Cardiac muscle cell (in vitro differentiated cells and primary cell): ENCODE data around the gene TTC29. TPM values are rescaled to one million over a fixed set of nuclear protein-coding genes. Genes with fewer than 3 reads are reported as not detected.
"Not testable (repeated sequence)": the region's sequence is repeated elsewhere in the genome, so short reads cannot be mapped to it uniquely, and the experiment has no call there.

ENCODE experiments used
- DNase-seq, 2 donors: peaks; one replicate each; pipeline versions ENCODE4 v3.0.0 to v3.0.0-alpha.2; 2010 to 2017; ENCODE audit warnings: low read depth in 1 of 2, low spot score in 1 of 2
- H3K27ac ChIP-seq: fragments of 200-600 bp; sonication (generic); 2 replicates; pipeline ENCODE4 v1.5.1; 2016
- H3K27me3 ChIP-seq: fragments of 200-600 bp; sonication (generic); 2 replicates; pipeline ENCODE4 v1.6.0; 2016; ENCODE audit warnings: control low read depth
- H3K36me3 ChIP-seq: fragments of 200-600 bp; sonication (generic); 2 replicates; pipeline ENCODE4 v1.5.1; 2016; ENCODE audit warnings: control low read depth
- H3K4me1 ChIP-seq: fragments of 200-600 bp; sonication (generic); 2 replicates; pipeline ENCODE4 v1.8.1; 2017; ENCODE audit warnings: low read depth, mild to moderate bottlenecking, mixed run types
- H3K4me3 ChIP-seq: fragments of 200-600 bp; sonication (generic); 2 replicates; pipeline ENCODE4 v1.5.1; 2016; ENCODE audit warnings: mild to moderate bottlenecking
- H3K9me3 ChIP-seq: fragments of 200-600 bp; sonication (generic); 2 replicates; pipeline ENCODE4 v1.5.1; 2017; ENCODE audit warnings: low read depth, mild to moderate bottlenecking, control low read depth
- polyA plus RNA-seq: library from polyadenylated mRNA; unstranded; fragments of >200 nt; fragmentation: Nextera tagmentation; extraction: Ambion mirVana; gene quantifications from 2 replicates; pipeline ENCODE4 v1.2.1, GENCODE V29; 2016
- total RNA-seq: library from RNA; depleted of rRNA; stranded (reverse); fragments of >200 nt; gene quantifications from 2 replicates; pipeline ENCODE4 v1.2.3, GENCODE V29; 2016
- TF ChIP-seq, protein P1 (sequence below): IDR thresholded peaks from 2 replicates; pipeline ENCODE4 v1.5.1; 2012; ENCODE audit warnings: low read depth, mild to moderate bottlenecking, low read length

Gene TTC29
- total and polyA plus RNA-seq, 2 experiments from 2014 or later, result 0.09 to 0.45 TPM

DNA sequence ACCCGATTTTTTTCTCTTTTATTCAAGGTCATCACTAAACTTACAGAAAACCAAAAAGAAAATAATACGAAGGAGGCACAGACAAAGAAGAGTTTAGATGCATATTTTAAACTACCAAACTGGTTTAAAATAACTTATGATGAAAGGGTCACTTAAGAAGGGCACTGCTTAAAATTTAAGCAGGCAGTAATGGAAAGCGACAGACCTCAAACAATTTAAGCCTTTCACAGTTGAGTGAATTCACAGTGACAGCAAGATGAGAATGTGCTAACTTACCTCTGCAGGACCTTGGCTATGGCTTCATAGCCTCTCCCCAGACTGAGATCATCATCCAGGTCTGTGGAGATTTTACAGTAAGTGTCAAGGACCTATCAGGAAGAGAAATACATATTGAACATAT lies 112.1 kb downstream of the TTC29 start:
- DNase-seq, result no peak
- TF ChIP-seq, protein P1, sequence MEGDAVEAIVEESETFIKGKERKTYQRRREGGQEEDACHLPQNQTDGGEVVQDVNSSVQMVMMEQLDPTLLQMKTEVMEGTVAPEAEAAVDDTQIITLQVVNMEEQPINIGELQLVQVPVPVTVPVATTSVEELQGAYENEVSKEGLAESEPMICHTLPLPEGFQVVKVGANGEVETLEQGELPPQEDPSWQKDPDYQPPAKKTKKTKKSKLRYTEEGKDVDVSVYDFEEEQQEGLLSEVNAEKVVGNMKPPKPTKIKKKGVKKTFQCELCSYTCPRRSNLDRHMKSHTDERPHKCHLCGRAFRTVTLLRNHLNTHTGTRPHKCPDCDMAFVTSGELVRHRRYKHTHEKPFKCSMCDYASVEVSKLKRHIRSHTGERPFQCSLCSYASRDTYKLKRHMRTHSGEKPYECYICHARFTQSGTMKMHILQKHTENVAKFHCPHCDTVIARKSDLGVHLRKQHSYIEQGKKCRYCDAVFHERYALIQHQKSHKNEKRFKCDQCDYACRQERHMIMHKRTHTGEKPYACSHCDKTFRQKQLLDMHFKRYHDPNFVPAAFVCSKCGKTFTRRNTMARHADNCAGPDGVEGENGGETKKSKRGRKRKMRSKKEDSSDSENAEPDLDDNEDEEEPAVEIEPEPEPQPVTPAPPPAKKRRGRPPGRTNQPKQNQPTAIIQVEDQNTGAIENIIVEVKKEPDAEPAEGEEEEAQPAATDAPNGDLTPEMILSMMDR, result no peak
- Histone ChIP-seq H3K36me3 (no peaks in the 10 kb centered on the region), H3K27ac (no peak overlapping the region), H3K27me3 (no peaks in the 10 kb centered on the region), H3K4me3 (no peak overlapping the region), H3K4me1 (no peaks in the 10 kb centered on the region), H3K9me3 (no peaks in the 10 kb centered on the region)

DNA sequence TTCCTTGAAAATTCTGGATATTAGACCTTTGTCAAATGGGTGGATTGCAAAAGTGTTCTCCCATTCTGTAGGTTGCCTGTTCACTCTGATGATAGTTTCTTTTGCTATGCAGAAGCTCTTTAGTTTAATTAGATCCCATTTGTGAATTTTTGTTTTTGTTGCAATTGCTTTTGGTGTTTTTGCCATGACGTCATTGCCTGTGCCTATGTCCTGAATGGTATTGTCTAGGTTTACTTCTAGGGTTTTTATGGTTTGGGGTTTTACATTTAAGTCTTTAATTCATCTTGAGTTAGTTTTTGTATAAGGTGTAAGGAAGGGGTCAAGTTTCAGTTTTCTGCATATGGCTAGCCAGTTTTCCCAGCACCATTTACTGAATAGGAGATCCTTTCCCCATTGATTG lies 122.7 kb downstream of the TTC29 start:
- H3K9me3 ChIP-seq, H3K36me3 ChIP-seq, DNase-seq, H3K27ac ChIP-seq, H3K4me1 ChIP-seq, H3K27me3 ChIP-seq, H3K4me3 ChIP-seq: not testable (repeated sequence)

DNA sequence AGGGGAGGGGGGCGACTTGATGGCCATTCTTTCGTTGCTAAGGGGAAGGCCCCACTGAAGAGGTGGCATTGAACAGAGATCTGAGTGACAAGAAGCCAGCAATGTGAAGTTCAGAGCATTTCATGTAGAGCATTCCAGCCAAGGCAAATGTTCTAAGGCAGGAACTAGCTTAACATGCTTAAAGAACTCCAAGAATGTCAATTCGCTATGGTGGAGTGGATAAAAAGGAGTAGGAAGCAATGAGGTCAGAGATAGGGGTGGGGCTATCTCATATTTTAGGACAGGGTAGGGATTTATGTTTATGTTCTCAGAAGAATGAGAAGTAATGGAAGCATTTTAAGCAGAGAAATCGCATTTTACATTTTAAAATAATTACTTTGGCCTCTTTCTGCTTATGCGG lies 130.9 kb downstream of the TTC29 start:
- Histone ChIP-seq H3K4me3 (no peak overlapping the region), H3K9me3 (no peaks in the 10 kb centered on the region), H3K27ac (no peak overlapping the region), H3K4me1 (no peaks in the 10 kb centered on the region), H3K36me3 (no peaks in the 10 kb centered on the region), H3K27me3 (no peaks in the 10 kb centered on the region)
- no peak for DNase-seq
- TF ChIP-seq, protein P1, result no peak

DNA sequence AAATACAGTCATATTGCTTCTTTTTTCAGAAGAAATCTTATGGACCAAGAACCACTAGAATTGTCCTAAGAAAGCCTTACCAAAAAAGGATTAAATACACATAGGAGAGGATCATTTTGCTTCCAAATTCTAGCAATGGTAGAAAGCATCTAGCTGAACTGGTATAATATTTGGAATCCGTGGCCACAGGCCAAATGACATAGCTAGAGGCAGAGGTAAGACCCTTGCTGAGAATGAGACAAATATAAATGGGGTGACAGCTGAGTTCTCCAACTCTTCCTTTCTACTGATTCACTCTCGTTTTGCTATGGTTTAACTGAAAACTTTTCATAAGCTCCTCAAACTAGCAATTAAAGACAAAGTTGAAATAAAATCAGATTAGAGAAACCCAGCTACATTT lies 150.0 kb downstream of the TTC29 start:
- H3K4me1 ChIP-seq, result no peaks in the 10 kb centered on the region
- no peaks in the 10 kb centered on the region for H3K9me3 ChIP-seq
- DNase-seq, result no peak
- H3K27me3 ChIP-seq, result no peaks in the 10 kb centered on the region
- no peak overlapping the region for H3K27ac ChIP-seq
- no peaks in the 10 kb centered on the region for H3K36me3 ChIP-seq
- TF ChIP-seq, protein P1, result no peak
- no peak overlapping the region for H3K4me3 ChIP-seq

DNA sequence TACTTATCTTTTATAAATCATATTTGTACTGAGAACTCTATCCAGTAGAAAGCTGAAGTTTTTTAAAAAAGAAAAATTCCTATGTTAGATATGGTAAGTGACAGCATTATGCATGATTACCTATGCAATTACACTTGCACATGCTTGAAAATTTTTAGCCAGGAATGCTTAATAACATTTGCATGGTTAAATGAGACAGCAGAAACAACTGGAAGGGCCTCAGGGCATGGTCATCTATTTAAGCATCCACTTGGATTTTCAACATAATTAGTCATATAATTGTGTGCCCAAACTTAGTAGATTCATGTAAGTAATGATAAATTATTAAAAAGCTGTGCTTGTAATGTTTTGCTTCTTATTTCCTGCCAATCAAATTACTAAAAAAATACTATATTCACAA lies 151.9 kb downstream of the TTC29 start:
- Histone ChIP-seq H3K4me3 (no peak overlapping the region), H3K27me3 (no peaks in the 10 kb centered on the region), H3K36me3 (no peaks in the 10 kb centered on the region), H3K27ac (no peak overlapping the region), H3K4me1 (no peaks in the 10 kb centered on the region), H3K9me3 (no peaks in the 10 kb centered on the region)
- DNase-seq, result no peak
- TF ChIP-seq, protein P1, result no peak

DNA sequence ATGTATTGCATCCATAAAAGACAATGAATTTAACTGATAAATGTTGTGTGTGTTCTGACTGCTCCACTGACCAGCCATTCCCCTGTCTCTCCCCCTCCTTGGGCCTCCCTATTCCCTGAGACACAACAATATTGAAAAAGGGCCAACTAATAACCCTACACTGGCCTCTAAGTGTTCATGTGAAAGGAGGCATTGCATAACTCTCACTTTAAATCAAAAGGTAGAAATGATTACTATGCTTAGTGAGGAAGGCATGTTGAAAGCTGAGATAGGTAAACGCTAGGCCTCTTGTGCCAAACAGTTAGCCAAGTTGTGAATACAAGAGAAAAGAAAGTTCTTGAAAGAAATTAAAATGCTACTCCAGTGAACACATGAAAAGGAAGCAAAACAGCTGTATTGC lies 154.2 kb downstream of the TTC29 start:
- H3K9me3 ChIP-seq, result no peaks in the 10 kb centered on the region
- no peak overlapping the region for H3K4me3 ChIP-seq
- no peak for DNase-seq
- H3K27ac ChIP-seq, result no peak overlapping the region
- H3K27me3 ChIP-seq, result no peaks in the 10 kb centered on the region
- no peaks in the 10 kb centered on the region for H3K36me3 ChIP-seq
- H3K4me1 ChIP-seq, result no peaks in the 10 kb centered on the region
- TF ChIP-seq, protein P1, result no peak
